Neural progenitor cell (in vitro differentiated cells): ENCODE data around the gene KLK1. TPM values are rescaled to one million over a fixed set of nuclear protein-coding genes. Genes with fewer than 3 reads are reported as not detected.

Source experiments
- DNase-seq: peaks from one replicate; pipeline ENCODE4 v3.0.0-alpha.2; 2016; ENCODE audit warnings: low spot score
- H2AFZ ChIP-seq: fragments of 200-600 bp; sonication (generic); replicated peaks from 2 replicates; pipeline ENCODE4 v1.6.1; 2016; ENCODE audit warnings: antibody characterized with exemption
- H3F3A ChIP-seq: fragments of 200-600 bp; sonication (generic); 2 replicates; pipeline ENCODE4 v1.6.1; 2016; ENCODE audit warnings: antibody characterized with exemption, low read depth
- H3K27ac ChIP-seq: fragments of 200-600 bp; sonication (generic); 2 replicates; pipeline ENCODE4 v1.5.1; 2016; ENCODE audit warnings: mild to moderate bottlenecking
- H3K27me3 ChIP-seq: fragments of 200-600 bp; sonication (generic); 2 replicates; pipeline ENCODE4 v1.6.1; 2016; ENCODE audit warnings: mild to moderate bottlenecking, moderate library complexity
- H3K36me3 ChIP-seq: fragments of 200-600 bp; sonication (generic); 2 replicates; pipeline ENCODE4 v1.5.1; 2016
- H3K4me1 ChIP-seq: fragments of 200-600 bp; sonication (generic); 2 replicates; pipeline ENCODE4 v1.6.1; 2016; ENCODE audit warnings: mixed run types
- H3K4me2 ChIP-seq: fragments of 200-600 bp; sonication (generic); 2 replicates; pipeline ENCODE4 v1.6.1; 2016
- H3K4me3 ChIP-seq: fragments of 200-600 bp; sonication (generic); 2 replicates; pipeline ENCODE4 v1.5.1; 2016
- H3K79me2 ChIP-seq: fragments of 200-600 bp; sonication (generic); 2 replicates; pipeline ENCODE4 v1.6.1; 2016; ENCODE audit warnings: low read depth
- H3K9ac ChIP-seq: fragments of 200-600 bp; sonication (generic); 2 replicates; pipeline ENCODE4 v1.6.1; 2016
- H3K9me3 ChIP-seq: fragments of 200-600 bp; sonication (generic); 2 replicates; pipeline ENCODE4 v1.5.1; 2016; ENCODE audit warnings: low read depth
- H4K20me1 ChIP-seq: fragments of 200-600 bp; sonication (generic); 2 replicates; pipeline ENCODE4 v1.6.1; 2016; ENCODE audit warnings: low read depth
- H3K27ac Mint-ChIP-seq: 3 replicates; pipeline ENCODE4 v1.8.0; 2021; ENCODE audit warnings: mixed read lengths
- H3K27me3 Mint-ChIP-seq: 2 replicates; pipeline ENCODE4 v1.8.0; 2022; ENCODE audit warnings: low read depth, mild to moderate bottlenecking, inconsistent platforms, moderate library complexity, mixed read lengths; ENCODE audit not compliant: insufficient read depth
- H3K36me3 Mint-ChIP-seq: 3 replicates; pipeline ENCODE4 v1.8.0; 2021; ENCODE audit warnings: mixed read lengths
- H3K4me1 Mint-ChIP-seq: 3 replicates; pipeline ENCODE4 v1.8.0; 2021; ENCODE audit warnings: mixed read lengths
- H3K4me3 Mint-ChIP-seq: 3 replicates; pipeline ENCODE4 v1.8.0; 2021; ENCODE audit warnings: mild to moderate bottlenecking, moderate library complexity, mixed read lengths
- H3K9me3 Mint-ChIP-seq: 3 replicates; pipeline ENCODE4 v1.8.0; 2020; ENCODE audit warnings: mixed read lengths
- CTCF ChIP-seq: fragments of 200-600 bp; sonication (generic); IDR thresholded peaks from 2 replicates; pipeline ENCODE4 v1.5.1; 2017; ENCODE audit warnings: antibody characterized with exemption, mild to moderate bottlenecking
- EZH2 ChIP-seq: fragments of 200-600 bp; sonication (generic); IDR thresholded peaks from 2 replicates; pipeline ENCODE4 v1.6.1; 2017; ENCODE audit warnings: antibody characterized with exemption, mild to moderate bottlenecking, moderate library complexity
- EZH2phosphoT487 ChIP-seq: fragments of 200-600 bp; sonication (generic); IDR thresholded peaks from 2 replicates; pipeline ENCODE4 v1.6.1; 2017; ENCODE audit warnings: antibody characterized with exemption
- total RNA-seq: library from RNA; depleted of rRNA; stranded (reverse); fragments of >200 nt; gene quantifications from 2 replicates; pipeline ENCODE4 v1.2.3, GENCODE V29; 2015; ENCODE audit warnings: low replicate concordance

The KLK1 gene
- total RNA-seq, 1 donor from 2014 or later, result not detected

GRCh38 chr19:50822661-50823208 is 852 bp downstream of the KLK1 start:
- Histone ChIP-seq H3K4me2 (no peak overlapping the region), H3K9ac (no peak overlapping the region), H2AFZ (no peak overlapping the region), H3K4me1 (no peaks in the 10 kb centered on the region), H3K4me3 (no peak overlapping the region), H3K9me3 (no peaks in the 10 kb centered on the region), H3K27ac (no peak overlapping the region), H3F3A (no peaks in the 10 kb centered on the region), H4K20me1 (no peaks in the 10 kb centered on the region), H3K27me3 (peaks cover 84% of the 10 kb centered on the region), H3K79me2 (no peaks in the 10 kb centered on the region), H3K36me3 (no peaks in the 10 kb centered on the region)
- no peak for DNase-seq
- Mint-ChIP-seq H3K9me3 (peaks cover 7% of the 10 kb centered on the region), H3K27me3 (peaks cover 53% of the 10 kb centered on the region), H3K4me1 (peaks cover 12% of the 10 kb centered on the region), H3K36me3 (no peaks in the 10 kb centered on the region), H3K4me3 (no peak overlapping the region), H3K27ac (no peak overlapping the region)
- TF ChIP-seq EZH2, result no peak
- TF ChIP-seq EZH2phosphoT487, result no peak
- no peak for TF ChIP-seq CTCF

GRCh38 chr19:50821622-50822021 is 2.0 kb downstream of the KLK1 start:
- H3K9me3 Mint-ChIP-seq, result peaks cover 13% of the 10 kb centered on the region
- no peak overlapping the region for H3K4me3 ChIP-seq
- TF ChIP-seq EZH2 (no peak), CTCF (no peak), EZH2phosphoT487 (no peak)
- H3K9me3 ChIP-seq, result no peaks in the 10 kb centered on the region
- no peak overlapping the region for H3K27ac ChIP-seq
- no peak overlapping the region for H3K4me3 Mint-ChIP-seq
- H3K4me2 ChIP-seq, result no peak overlapping the region
- no peak overlapping the region for H3K27ac Mint-ChIP-seq
- no peaks in the 10 kb centered on the region for H3F3A ChIP-seq
- peaks cover 56% of the 10 kb centered on the region for H3K27me3 Mint-ChIP-seq
- H3K36me3 Mint-ChIP-seq, result no peaks in the 10 kb centered on the region
- no peaks in the 10 kb centered on the region for H3K79me2 ChIP-seq
- no peak overlapping the region for H3K9ac ChIP-seq
- no peak for DNase-seq
- peaks cover 12% of the 10 kb centered on the region for H3K4me1 Mint-ChIP-seq
- no peaks in the 10 kb centered on the region for H3K36me3 ChIP-seq
- peaks cover 87% of the 10 kb centered on the region for H3K27me3 ChIP-seq
- H3K4me1 ChIP-seq, result no peaks in the 10 kb centered on the region
- H2AFZ ChIP-seq, result no peak overlapping the region
- no peaks in the 10 kb centered on the region for H4K20me1 ChIP-seq

GRCh38 chr19:50821248-50821612 is 2.4 kb downstream of the KLK1 start:
- H2AFZ ChIP-seq, result no peak overlapping the region
- H3K27ac ChIP-seq, result no peak overlapping the region
- H3K4me3 ChIP-seq, result no peak overlapping the region
- no peak overlapping the region for H3K4me2 ChIP-seq
- no peaks in the 10 kb centered on the region for H3K9me3 ChIP-seq
- H3K4me1 ChIP-seq, result no peaks in the 10 kb centered on the region
- no peaks in the 10 kb centered on the region for H3K36me3 Mint-ChIP-seq
- no peak overlapping the region for H3K4me3 Mint-ChIP-seq
- TF ChIP-seq EZH2 (no peak), EZH2phosphoT487 (no peak), CTCF (no peak)
- H3K79me2 ChIP-seq, result no peaks in the 10 kb centered on the region
- no peak overlapping the region for H3K27ac Mint-ChIP-seq
- H3F3A ChIP-seq, result no peaks in the 10 kb centered on the region
- no peak overlapping the region for H3K9ac ChIP-seq
- no peaks in the 10 kb centered on the region for H3K36me3 ChIP-seq
- H3K9me3 Mint-ChIP-seq, result peaks cover 16% of the 10 kb centered on the region
- DNase-seq, result no peak
- H3K4me1 Mint-ChIP-seq, result peaks cover 12% of the 10 kb centered on the region
- H4K20me1 ChIP-seq, result no peaks in the 10 kb centered on the region
- H3K27me3 Mint-ChIP-seq, result peaks cover 60% of the 10 kb centered on the region
- peaks cover 87% of the 10 kb centered on the region for H3K27me3 ChIP-seq
